Measurements from ENCODE around the gene ICOS. TPM values are rescaled to one million over a fixed set of nuclear protein-coding genes. Genes with fewer than 3 reads are reported as not detected.

ICOS gene
- total RNA-seq, 4 donors from 2014 or later: 0.48 to 0.85 (median 0.76) TPM; not detected in 1

DNA sequence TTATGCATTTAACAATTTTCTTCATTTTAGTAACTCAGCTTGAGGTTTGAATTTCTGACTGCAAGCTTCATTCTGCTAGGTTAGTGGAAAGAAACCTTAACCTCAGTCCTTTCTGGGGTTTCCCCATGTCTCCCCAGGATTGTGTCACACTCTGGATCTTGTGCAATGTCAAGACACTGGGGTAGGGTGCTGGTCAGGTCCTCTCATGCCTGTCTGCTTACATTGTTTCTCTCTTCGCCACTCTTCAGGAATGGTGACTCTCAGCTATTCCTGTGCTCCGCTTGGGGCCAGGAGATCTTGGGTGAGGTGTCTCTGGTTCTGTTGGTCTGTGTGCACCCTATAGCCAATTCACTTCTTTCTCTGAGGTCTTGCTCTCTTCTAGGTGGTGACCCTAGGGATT, 45.1 kb upstream of the ICOS start:
- 43 to 72% methylated on average over 2 of the region's 2 CpGs for WGBS, 2 donors
- Histone ChIP-seq H3K27ac (no peak overlapping the region), H3K27me3 (no peaks in the 10 kb centered on the region), H3K9me3 (no peaks in the 10 kb centered on the region), H3K4me3 (no peak overlapping the region), H3K4me1 (peaks cover 0 to 4% (median 3%) of the 10 kb centered on the region in 3 donors), H3K36me3 (no peaks in the 10 kb centered on the region)
- intact Hi-C loops (cut with DNase I): no loop called here
- no peak for DNase-seq
- no peak for TF ChIP-seq POLR2A (IDR thresholded peaks at IDR 0.05)
- TF ChIP-seq, protein P1, sequence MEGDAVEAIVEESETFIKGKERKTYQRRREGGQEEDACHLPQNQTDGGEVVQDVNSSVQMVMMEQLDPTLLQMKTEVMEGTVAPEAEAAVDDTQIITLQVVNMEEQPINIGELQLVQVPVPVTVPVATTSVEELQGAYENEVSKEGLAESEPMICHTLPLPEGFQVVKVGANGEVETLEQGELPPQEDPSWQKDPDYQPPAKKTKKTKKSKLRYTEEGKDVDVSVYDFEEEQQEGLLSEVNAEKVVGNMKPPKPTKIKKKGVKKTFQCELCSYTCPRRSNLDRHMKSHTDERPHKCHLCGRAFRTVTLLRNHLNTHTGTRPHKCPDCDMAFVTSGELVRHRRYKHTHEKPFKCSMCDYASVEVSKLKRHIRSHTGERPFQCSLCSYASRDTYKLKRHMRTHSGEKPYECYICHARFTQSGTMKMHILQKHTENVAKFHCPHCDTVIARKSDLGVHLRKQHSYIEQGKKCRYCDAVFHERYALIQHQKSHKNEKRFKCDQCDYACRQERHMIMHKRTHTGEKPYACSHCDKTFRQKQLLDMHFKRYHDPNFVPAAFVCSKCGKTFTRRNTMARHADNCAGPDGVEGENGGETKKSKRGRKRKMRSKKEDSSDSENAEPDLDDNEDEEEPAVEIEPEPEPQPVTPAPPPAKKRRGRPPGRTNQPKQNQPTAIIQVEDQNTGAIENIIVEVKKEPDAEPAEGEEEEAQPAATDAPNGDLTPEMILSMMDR (IDR thresholded peaks at IDR 0.05): no peak

DNA sequence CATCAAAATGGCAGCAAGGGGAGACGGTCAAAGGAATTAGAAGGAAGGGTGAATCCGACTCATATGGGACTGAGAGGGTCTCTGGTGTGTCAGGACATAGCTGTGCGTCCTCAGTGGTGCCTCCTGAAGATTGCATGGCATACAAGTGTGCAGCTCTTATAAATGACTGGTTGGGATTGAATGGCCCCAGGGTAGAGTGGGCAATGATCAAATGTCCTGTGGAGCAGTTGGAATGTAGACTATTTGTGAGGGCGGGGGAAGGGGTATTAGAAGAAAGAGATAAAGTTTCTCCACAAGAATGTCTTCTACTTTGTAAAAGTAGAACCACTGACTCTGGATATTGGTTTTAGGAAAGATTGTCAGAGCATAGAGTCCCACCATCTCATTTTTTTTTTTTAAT, 44.4 kb upstream of the ICOS start:
- no peaks in the 10 kb centered on the region for H3K9me3 ChIP-seq
- H3K27me3 ChIP-seq: no peaks in the 10 kb centered on the region
- no peak overlapping the region for H3K4me3 ChIP-seq
- H3K4me1 ChIP-seq: peaks cover 0 to 4% (median 3%) of the 10 kb centered on the region in 3 donors
- intact Hi-C loops (cut with DNase I): no loop called here
- no peaks in the 10 kb centered on the region for H3K36me3 ChIP-seq
- WGBS, 2 donors: 84 to 85% methylated on average over 4 of the region's 4 CpGs
- no peak for DNase-seq
- TF ChIP-seq POLR2A (IDR thresholded peaks at IDR 0.05): no peak
- TF ChIP-seq, protein P1 (IDR thresholded peaks at IDR 0.05): no peak
- H3K27ac ChIP-seq: no peak overlapping the region

DNA sequence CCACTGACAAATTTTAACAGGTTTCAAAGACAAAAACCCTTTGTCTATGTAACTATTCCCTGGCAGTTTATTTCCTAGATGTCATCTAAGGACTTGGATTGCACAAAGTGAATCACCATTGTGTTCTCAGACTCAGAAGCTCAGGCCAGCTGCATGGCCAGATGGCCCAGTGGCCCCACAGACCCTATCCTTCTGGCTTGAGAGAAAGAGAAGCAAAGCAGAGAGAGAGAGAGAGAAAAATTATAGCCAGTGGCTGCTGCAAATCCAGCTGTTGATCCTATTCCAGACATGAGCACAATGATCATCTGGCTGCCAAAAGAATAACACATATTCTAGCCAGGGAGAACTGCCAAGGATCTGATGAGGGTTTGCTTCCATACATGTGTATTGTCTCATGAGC, 43.2 kb upstream of the ICOS start:
- Histone ChIP-seq H3K36me3 (no peaks in the 10 kb centered on the region), H3K27me3 (no peaks in the 10 kb centered on the region), H3K4me3 (no peak overlapping the region), H3K4me1 (peaks cover 0 to 4% (median 3%) of the 10 kb centered on the region in 3 donors), H3K27ac (no peak overlapping the region), H3K9me3 (no peaks in the 10 kb centered on the region)
- intact Hi-C loops (cut with DNase I): no loop called here
- no peak for TF ChIP-seq POLR2A (IDR thresholded peaks at IDR 0.05)
- TF ChIP-seq, protein P1 (IDR thresholded peaks at IDR 0.05): no peak
- no peak for DNase-seq

DNA sequence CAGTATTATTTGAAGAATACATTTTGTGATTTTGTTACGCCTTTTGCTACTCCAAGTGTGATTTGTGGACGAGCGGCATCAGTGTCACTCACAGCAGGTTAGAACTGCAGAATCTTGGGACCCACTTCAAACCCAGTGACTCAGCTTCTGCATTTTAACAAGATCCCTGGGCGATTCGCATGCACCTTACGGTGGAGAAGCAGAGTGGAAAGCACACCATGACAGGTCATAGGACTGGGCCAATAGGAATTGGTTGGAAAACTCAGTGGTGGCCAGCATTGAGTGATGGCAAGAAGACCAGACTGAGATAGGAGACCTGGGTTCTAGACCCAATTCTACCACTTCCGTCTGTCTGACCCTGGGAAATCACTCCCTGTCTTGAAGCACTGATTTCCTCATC, 42.7 kb upstream of the ICOS start:
- 63 to 66% methylated on average over 7 of the region's 7 CpGs for WGBS, 2 donors
- Histone ChIP-seq H3K36me3 (no peaks in the 10 kb centered on the region), H3K4me1 (peaks cover 0 to 4% (median 3%) of the 10 kb centered on the region in 3 donors), H3K4me3 (no peak overlapping the region), H3K9me3 (no peaks in the 10 kb centered on the region), H3K27me3 (no peaks in the 10 kb centered on the region), H3K27ac (no peak overlapping the region)
- intact Hi-C loops (cut with DNase I): no loop called here
- TF ChIP-seq, protein P1 (IDR thresholded peaks at IDR 0.05): no peak
- TF ChIP-seq POLR2A (IDR thresholded peaks at IDR 0.05): no peak
- DNase-seq: no peak

DNA sequence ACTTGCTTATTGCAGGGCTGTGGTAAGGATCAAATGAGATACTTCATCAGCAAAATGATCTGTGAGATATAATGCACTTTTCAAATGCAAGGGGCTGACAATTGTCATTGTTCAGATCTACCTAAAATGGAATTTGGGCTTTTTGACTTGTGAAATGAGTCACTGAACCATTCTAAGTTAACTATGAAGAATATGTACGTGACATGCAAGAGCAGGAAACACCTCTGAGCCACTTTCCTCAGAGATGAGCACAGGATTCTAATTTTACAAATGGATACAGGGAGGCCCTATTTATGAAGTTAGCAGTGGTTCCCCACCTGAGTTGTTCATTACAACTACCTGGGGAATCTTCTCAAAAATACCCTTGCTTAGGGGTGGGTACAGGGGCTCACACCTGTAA, 42.3 kb upstream of the ICOS start:
- TF ChIP-seq, protein P1 (IDR thresholded peaks at IDR 0.05): no peak
- no peak for TF ChIP-seq POLR2A (IDR thresholded peaks at IDR 0.05)
- no peaks in the 10 kb centered on the region for H3K36me3 ChIP-seq
- no peak overlapping the region for H3K4me3 ChIP-seq
- H3K4me1 ChIP-seq: peaks cover 0 to 4% (median 3%) of the 10 kb centered on the region in 3 donors
- intact Hi-C loops (cut with DNase I): no loop called here
- H3K27me3 ChIP-seq: no peaks in the 10 kb centered on the region
- no peaks in the 10 kb centered on the region for H3K9me3 ChIP-seq
- DNase-seq: no peak
- WGBS, 2 donors: 53 to 67% methylated on average over 1 of the region's 1 CpG
- no peak overlapping the region for H3K27ac ChIP-seq
